Endodermal cell (in vitro differentiated cells): Measurements from ENCODE around the gene CDC42BPB. TPM values are rescaled to one million over a fixed set of nuclear protein-coding genes. Genes with fewer than 3 reads are reported as not detected.
"Not testable (repeated sequence)": the region's sequence is repeated elsewhere in the genome, so short reads cannot be mapped to it uniquely, and the experiment has no call there.

Source experiments
- DNase-seq: peaks from one replicate; pipeline ENCODE4 v3.0.0-alpha.2; 2017
- H3K27ac ChIP-seq: 2 replicates; pipeline ENCODE4 v1.5.1; 2013; ENCODE audit warnings: mild to moderate bottlenecking, low read depth, low read length, moderate library complexity
- H3K27me3 ChIP-seq: 2 replicates; pipeline ENCODE4 v1.6.1; 2013; ENCODE audit warnings: mild to moderate bottlenecking, low read length, moderate library complexity; ENCODE audit not compliant: insufficient read depth, control insufficient read depth, poor library complexity, severe bottlenecking
- H3K36me3 ChIP-seq: 2 replicates; pipeline ENCODE4 v1.7.0; 2013; ENCODE audit warnings: mild to moderate bottlenecking, low read length, moderate library complexity; ENCODE audit not compliant: control insufficient read depth, insufficient read depth
- H3K4me1 ChIP-seq: one replicate; pipeline ENCODE4 v1.7.0; 2013; ENCODE audit warnings: low read length; ENCODE audit not compliant: control insufficient read depth, insufficient read depth
- H3K4me3 ChIP-seq: 2 replicates; pipeline ENCODE4 v1.5.1; 2013; ENCODE audit warnings: mild to moderate bottlenecking, low read length, moderate library complexity
- H3K9ac ChIP-seq: 2 replicates; pipeline ENCODE4 v1.6.1; 2013; ENCODE audit warnings: mild to moderate bottlenecking, low read length, moderate library complexity; ENCODE audit not compliant: poor library complexity, severe bottlenecking; ENCODE audit errors: extremely low read depth
- H3K9me3 ChIP-seq: 2 replicates; pipeline ENCODE4 v1.6.1; 2013; ENCODE audit warnings: mild to moderate bottlenecking, low read length, moderate library complexity; ENCODE audit not compliant: control insufficient read depth
- H3K27ac Mint-ChIP-seq: 2 replicates; pipeline ENCODE4 v1.8.0; 2020; ENCODE audit warnings: mixed read lengths
- H3K27me3 Mint-ChIP-seq: 2 replicates; pipeline ENCODE4 v1.8.0; 2021; ENCODE audit warnings: mild to moderate bottlenecking, mixed read lengths; ENCODE audit not compliant: insufficient read depth
- H3K36me3 Mint-ChIP-seq: 2 replicates; pipeline ENCODE4 v1.8.0; 2020; ENCODE audit warnings: low read depth, mixed read lengths
- H3K4me1 Mint-ChIP-seq: 2 replicates; pipeline ENCODE4 v1.8.0; 2020; ENCODE audit warnings: mixed read lengths
- H3K4me3 Mint-ChIP-seq: 2 replicates; pipeline ENCODE4 v1.8.0; 2020; ENCODE audit warnings: mild to moderate bottlenecking, moderate library complexity, mixed read lengths
- H3K9me3 Mint-ChIP-seq: 2 replicates; pipeline ENCODE4 v1.8.0; 2020; ENCODE audit warnings: mild to moderate bottlenecking, mixed read lengths
- CTCF ChIP-seq: fragments of 200-600 bp; sonication (generic); conservative IDR thresholded peaks from 2 replicates; pipeline ENCODE4 v1.5.0; 2021; ENCODE audit warnings: antibody characterized with exemption, mild to moderate bottlenecking
- WGBS, 2 experiments: methylation state at CpG; one replicate each; pipeline versions ENCODE4 v1.1.5 to v1.1.7; 2013; ENCODE audit warnings: missing lambda C conversion rate in 2 of 2, mixed read lengths in 1 of 2; ENCODE audit not compliant: insufficient coverage in 1 of 2, insufficient read length in 1 of 2; 5-methylcytosine and 5-hydroxymethylcytosine counted together
- total RNA-seq, 2 donors: library from RNA; stranded (reverse); fragmentation: NEBNext Ultra II Directional in 1 of 2; extraction: Animal tissue kit (Norgen Biotek cat#: 25700) in 1 of 2; gene quantifications; 2 replicates in 1 of 2; 3 replicates in 1 of 2; pipeline ENCODE4 v1.2.1, GENCODE V29; 2021

The CDC42BPB gene
- total RNA-seq, 2 donors from 2014 or later: 120 to 123 TPM

- Histone ChIP-seq H3K9me3 (no peaks in the 10 kb centered on the region), H3K36me3 (no peaks in the 10 kb centered on the region), H3K9ac (no peak overlapping the region), H3K27ac (no peak overlapping the region), H3K4me3 (no peak overlapping the region), H3K4me1 (no peaks in the 10 kb centered on the region), H3K27me3 (no peaks in the 10 kb centered on the region)
- 92 to 95% methylated on average over 4 to 6 of the region's 6 CpGs for WGBS, 2 experiments
- no peak for DNase-seq
- Mint-ChIP-seq H3K4me1 (peaks cover 7% of the 10 kb centered on the region), H3K27ac (no peak overlapping the region), H3K27me3 (no peaks in the 10 kb centered on the region), H3K4me3 (no peak overlapping the region), H3K9me3 (no peaks in the 10 kb centered on the region), H3K36me3 (peaks cover 9% of the 10 kb centered on the region)
- no peak for TF ChIP-seq CTCF
Measured at GRCh38 chr14:102898298-102898697, 159.1 kb downstream of the CDC42BPB start.

- Histone ChIP-seq H3K9ac (no peak overlapping the region), H3K9me3 (no peaks in the 10 kb centered on the region), H3K27ac (no peak overlapping the region), H3K27me3 (no peaks in the 10 kb centered on the region), H3K4me1 (no peaks in the 10 kb centered on the region), H3K4me3 (no peak overlapping the region), H3K36me3 (no peaks in the 10 kb centered on the region)
- Mint-ChIP-seq H3K27ac (no peak overlapping the region), H3K4me3 (no peak overlapping the region), H3K27me3 (no peaks in the 10 kb centered on the region), H3K36me3 (peaks cover 9% of the 10 kb centered on the region), H3K4me1 (peaks cover under 1% of the 10 kb centered on the region), H3K9me3 (no peaks in the 10 kb centered on the region)
- DNase-seq: no peak
- 93 to 97% methylated on average over 10 to 14 of the region's 14 CpGs for WGBS, 2 experiments
- no peak for TF ChIP-seq CTCF
Measured at GRCh38 chr14:102897299-102898027, 159.9 kb downstream of the CDC42BPB start.

GRCh38 chr14:102896735-102897134, 160.6 kb downstream of the CDC42BPB start:
- not testable (repeated sequence) for H3K4me3 Mint-ChIP-seq, H3K27ac Mint-ChIP-seq, H3K9me3 Mint-ChIP-seq, H3K4me1 Mint-ChIP-seq, H3K9me3 ChIP-seq, H3K4me1 ChIP-seq, H3K4me3 ChIP-seq, H3K36me3 ChIP-seq, DNase-seq, H3K27ac ChIP-seq, H3K27me3 ChIP-seq, H3K9ac ChIP-seq, H3K27me3 Mint-ChIP-seq
- H3K36me3 Mint-ChIP-seq: peaks cover 13% of the 10 kb centered on the region

- no peaks in the 10 kb centered on the region for H3K9me3 ChIP-seq
- H3K9ac ChIP-seq: no peak overlapping the region
- H3K4me1 ChIP-seq: no peaks in the 10 kb centered on the region
- no peak overlapping the region for H3K27ac ChIP-seq
- no peaks in the 10 kb centered on the region for H3K27me3 ChIP-seq
- H3K4me3 ChIP-seq: no peak overlapping the region
- Mint-ChIP-seq H3K36me3 (peaks cover 9% of the 10 kb centered on the region), H3K4me1 (no peaks in the 10 kb centered on the region), H3K27ac (no peak overlapping the region), H3K9me3 (no peaks in the 10 kb centered on the region), H3K4me3 (no peak overlapping the region), H3K27me3 (no peaks in the 10 kb centered on the region)
- DNase-seq: no peak
- H3K36me3 ChIP-seq: no peaks in the 10 kb centered on the region
- 95 to 100% methylated on average over 7 to 9 of the region's 9 CpGs for WGBS, 2 experiments
- TF ChIP-seq CTCF: no peak
Measured at GRCh38 chr14:102893452-102893851, 163.9 kb downstream of the CDC42BPB start.
